HG03064 (cell line): ENCODE results near the gene HSFX3.
"Not testable (repeated sequence)": the region's sequence is repeated elsewhere in the genome, so short reads cannot be mapped to it uniquely, and the experiment has no call there.

Source experiments
- ATAC-seq: cut with Tn5 transposase; IDR thresholded peaks from one replicate; pipeline ENCODE4 v1.9.1; 2021; ENCODE audit warnings: low read depth; ENCODE audit not compliant: unreplicated experiment

Gene HSFX3

GRCh38 chrX:149518236-149518635 lies 31.5 kb downstream of the HSFX3 start:
- no peak for ATAC-seq

DNA sequence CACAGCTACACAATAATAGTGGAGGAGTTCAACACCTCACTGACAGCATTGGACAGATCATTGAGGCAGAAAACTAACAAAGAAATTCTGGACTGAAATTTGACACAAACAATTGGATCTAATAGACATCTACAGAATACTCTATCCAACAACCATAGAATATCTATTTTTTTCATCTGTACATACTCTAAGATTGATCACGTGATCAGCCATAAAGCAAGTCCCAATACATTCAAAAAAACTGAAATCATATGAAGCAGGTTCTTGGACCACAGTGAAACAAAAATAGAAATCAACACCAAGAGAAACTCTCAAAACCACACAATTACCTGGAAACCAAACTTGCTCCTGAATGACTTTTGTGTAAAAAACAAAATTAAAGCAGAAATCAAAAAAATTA lies 32.4 kb downstream of the HSFX3 start:
- no peak for ATAC-seq

DNA sequence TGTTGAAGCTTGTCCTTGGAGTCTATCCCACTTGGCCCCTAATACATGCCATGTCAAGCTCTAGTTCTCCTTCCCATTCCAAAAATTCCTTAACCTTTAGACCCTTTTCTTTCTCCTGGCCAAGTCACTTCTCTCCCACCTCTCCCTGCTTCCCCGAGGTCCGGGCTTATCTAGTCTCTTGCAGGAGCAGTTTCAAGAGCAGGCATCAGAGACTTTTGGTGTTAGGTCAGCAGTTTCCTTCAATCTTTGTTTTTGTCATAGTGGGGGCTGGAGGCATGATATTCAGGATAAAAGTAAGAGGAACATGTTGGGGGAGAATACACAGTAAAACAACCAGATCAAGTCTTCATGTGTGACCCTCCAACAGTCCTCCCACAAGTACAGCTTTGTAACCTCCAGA lies 33.1 kb downstream of the HSFX3 start:
- no peak for ATAC-seq

GRCh38 chrX:149515954-149516602 lies 33.6 kb downstream of the HSFX3 start:
- ATAC-seq: no peak

- no peak for ATAC-seq
Observed at GRCh38 chrX:149513825-149514428, 35.8 kb downstream of the HSFX3 start.

DNA sequence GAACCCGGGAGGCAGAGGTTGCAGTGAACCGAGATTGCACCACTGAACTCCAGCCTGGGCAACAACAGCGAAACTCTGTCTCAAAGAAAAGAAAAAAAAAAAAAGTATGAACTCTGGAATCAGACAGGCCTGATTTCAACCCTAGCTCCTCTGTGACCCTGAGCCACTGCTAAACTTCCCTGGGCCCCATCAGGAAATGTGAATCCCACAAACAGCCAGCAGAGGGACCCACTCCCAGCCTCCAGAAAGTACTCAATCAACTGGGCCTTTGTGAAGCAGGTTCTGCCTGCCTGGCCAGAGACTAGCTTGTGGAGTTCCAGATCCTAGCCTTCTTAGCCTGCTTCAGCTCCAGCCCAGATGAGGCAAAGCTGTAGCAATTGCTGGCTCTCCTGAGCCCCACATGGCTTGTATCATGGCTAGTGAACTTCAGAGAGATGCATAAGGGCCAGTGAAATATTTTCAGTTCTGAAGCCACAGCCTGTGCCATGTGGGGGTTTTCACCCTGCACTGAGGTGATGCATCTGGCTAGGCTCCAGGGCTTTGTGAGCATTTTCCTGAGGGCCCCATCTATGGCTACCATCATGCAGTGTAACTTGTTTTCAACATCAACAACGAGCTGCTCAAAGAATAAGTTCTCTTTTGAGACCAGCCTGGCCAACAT lies 37.4 kb downstream of the HSFX3 start:
- peak; percentile 88 for ATAC-seq

GRCh38 chrX:149511081-149511480 lies 38.6 kb downstream of the HSFX3 start:
- no peak for ATAC-seq

GRCh38 chrX:149510386-149510785 lies 39.3 kb downstream of the HSFX3 start:
- no peak for ATAC-seq

DNA sequence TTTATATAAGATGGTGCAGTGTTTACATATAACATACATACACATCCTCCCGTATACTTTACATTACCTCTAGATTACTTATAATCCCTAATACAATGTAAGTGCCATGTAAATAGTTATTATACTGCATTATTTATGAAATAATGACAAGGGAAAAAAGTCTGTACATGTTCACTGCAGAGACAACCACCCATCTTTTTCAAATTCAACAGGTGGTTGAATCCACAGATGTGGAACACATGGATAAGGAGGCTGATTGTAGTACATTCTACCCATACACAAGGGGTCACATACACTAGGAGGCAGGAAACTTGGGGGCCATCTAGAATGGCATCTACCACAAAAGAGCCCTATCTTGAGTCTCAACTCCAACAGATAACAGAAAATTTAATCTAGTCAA lies 41.3 kb downstream of the HSFX3 start:
- ATAC-seq: no peak

DNA sequence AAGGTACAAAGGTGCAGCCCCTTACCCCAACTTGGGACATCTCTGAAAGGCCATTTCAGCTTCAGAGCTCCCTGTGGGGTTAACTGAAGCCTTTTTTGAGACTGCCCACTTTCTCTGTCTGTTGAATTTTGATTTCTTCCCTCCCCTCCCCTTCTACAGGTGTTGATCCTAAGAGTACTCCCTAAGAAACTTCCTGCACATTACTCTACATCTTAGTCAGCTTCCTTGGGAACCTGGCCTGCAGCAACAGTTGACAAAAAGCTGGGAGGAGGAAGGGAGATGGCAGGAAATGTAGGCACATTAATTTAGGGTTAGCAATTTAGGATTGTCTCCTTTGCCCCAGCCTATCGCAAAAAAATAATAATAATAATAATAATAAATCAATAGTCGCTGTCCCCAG lies 43.4 kb downstream of the HSFX3 start:
- ATAC-seq: no peak

- ATAC-seq: no peak
Observed at GRCh38 chrX:149505671-149506070, 44.1 kb downstream of the HSFX3 start.

GRCh38 chrX:149504915-149505651 lies 44.6 kb downstream of the HSFX3 start, which contains the start of gene IDS:
IDS (minus strand) TSS chrX:149505306; CDS start chrX:149505137, 169 bp downstream.
- ATAC-seq: peak; percentile 65

DNA sequence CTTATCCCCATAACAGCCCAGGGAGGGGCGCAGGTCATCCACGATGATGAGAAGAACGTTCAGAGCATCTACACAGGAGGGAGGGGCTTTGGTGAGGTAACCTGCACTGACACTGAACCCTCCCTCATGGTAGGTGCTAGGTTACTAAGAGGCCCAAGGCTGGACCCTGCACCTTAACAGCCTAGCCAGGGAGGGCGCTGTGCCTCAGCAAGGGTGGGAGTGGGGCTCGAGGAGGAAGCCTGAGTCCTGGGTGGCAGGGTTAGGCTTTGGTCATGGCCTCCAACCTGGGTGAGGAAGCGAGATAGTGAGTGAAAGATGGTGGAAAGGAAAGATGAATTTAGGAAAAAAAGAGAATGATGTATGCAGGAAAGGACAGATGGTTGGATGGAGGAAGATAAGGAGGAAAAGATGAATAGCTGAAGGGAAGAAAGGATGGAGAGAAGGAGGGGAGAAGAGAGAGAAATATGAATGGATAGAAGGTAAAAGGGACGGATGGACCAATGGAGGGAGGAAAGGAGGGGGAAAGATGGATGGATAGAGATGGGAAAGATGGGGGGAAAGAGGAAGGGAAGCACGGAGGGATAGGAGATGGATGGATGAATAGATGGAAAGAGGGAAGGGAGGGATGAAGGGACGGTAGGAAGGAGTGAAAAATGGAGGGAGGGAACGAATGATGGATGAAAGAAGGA lies 45.4 kb downstream of the HSFX3 start:
- peak; percentile 41 for ATAC-seq

DNA sequence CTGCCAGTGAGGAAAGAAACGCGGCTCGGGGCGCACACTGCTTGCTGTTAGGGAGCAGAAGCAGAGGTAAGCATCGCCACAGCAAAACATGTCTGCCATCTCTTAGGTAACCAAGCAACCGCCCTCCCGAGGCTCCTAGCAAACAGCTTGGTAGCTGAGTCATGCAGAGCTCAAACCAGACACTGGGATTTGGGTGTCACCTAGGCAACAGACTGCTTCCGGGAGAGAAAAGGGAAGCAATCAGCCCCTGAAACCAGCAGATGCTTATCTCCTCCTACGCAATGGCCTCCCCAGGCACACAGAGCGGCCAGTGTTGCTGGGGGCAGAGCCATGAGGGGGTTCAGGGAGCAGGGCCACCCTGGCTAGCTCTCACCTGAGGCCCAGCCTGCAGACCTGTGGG lies 46.3 kb downstream of the HSFX3 start:
- ATAC-seq: peak; percentile 65

DNA sequence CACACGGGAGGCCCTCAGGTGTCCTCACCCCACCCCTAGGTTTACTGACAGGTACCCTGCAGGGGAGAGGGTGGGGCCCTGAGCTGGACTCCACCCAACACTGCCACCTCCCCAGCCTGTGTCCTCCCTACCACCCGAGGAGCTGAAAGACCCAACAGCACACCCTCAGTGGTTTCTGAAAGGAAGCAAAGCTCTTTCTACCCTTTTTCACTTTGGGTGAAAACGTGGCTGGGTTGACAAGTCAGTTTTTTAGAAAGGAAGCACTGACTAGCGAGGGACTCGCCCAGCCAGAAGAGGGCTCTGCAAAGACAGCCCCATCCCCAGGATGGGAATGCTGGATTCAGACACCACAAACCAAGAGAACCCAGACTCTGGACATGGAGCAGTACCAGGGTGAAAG lies 46.8 kb downstream of the HSFX3 start:
- not testable (repeated sequence) for ATAC-seq

GRCh38 chrX:149499766-149500165 lies 50.0 kb downstream of the HSFX3 start:
- no peak for ATAC-seq

DNA sequence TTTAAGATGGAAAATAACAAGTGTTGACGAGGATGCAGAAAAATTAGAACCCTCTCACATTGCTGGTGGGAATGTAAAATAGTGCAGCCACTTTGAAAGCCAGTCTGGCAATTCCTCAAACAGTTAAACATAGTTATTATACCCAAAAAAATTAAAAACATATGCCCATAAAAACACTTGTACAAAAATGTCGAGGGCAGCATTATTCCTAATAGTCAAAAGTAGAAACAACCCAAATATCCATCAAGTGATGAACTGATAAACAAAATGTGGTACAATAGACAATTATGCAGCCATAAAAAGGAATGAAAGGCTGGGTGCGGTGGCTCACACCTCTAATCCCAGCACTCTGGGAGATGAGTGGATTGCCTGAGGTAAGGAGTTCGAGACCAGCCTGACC lies 51.0 kb downstream of the HSFX3 start:
- ATAC-seq: no peak
